ENCODE data around the gene CRYGB.

DNA sequence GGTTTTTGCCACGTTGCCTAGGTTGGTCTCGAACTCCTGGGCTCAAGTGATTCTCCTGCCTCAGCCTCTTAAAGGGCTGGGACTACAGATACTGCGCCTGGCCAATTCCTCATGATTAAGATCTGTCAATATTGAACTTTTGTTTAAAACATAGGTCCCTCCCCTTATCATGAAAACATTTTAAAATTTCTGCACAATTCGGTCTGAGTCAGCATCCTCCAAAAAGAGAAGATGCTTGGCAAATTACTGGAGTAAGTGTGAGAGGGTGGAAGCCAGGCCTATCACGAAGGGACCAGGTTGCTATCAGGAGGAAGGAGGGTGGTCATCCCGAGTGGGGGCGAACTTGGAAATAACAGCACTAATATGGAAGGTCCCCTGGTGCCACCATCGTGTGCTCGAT, 28.2 kb upstream of the CRYGB start:
- TF ChIP-seq ZNF563 (CRISPR knock-in tag; IDR thresholded peaks at IDR 0.05) (no peak), ZNF740 (CRISPR knock-in tag; IDR thresholded peaks at IDR 0.05) (no peak), ZSCAN30 (CRISPR knock-in tag; IDR thresholded peaks at IDR 0.05) (no peak), RAD21 (CRISPR knock-in tag; IDR thresholded peaks at IDR 0.05) (no peak), ZNF160 (CRISPR knock-in tag; IDR thresholded peaks at IDR 0.05) (no peak), MTA3 (CRISPR knock-in tag; IDR thresholded peaks at IDR 0.05) (no peak), ZNF639 (CRISPR knock-in tag; conservative IDR thresholded peaks at IDR 0.05) (no peak)

Measured in HepG2 (cell line).